Esophagus squamous epithelium (tissue), 5 donors: ENCODE measurements around the gene MBNL1. TPM values are rescaled to one million over a fixed set of nuclear protein-coding genes. Genes with fewer than 3 reads are reported as not detected.
"Not testable (repeated sequence)": the region's sequence is repeated elsewhere in the genome, so short reads cannot be mapped to it uniquely, and the experiment has no call there.

Source experiments
- DNase-seq: peaks from one replicate; lab custom pipeline; 2025; lab: John Stamatoyannopoulos, UW
- H3K27ac ChIP-seq, 4 donors: fragments of 200-600 bp; sonication (generic); one replicate each; pipeline ENCODE4 v1.5.1; 2016 to 2019; ENCODE audit warnings: mild to moderate bottlenecking in 1 of 4
- H3K27me3 ChIP-seq, 4 donors: fragments of 200-600 bp; sonication (generic); 1 replicate in 3 of 4; 2 replicates in 1 of 4; pipeline versions ENCODE4 v1.5.1 to v1.6.0; 2017 to 2021; ENCODE audit warnings: antibody characterized with exemption in 1 of 4
- H3K36me3 ChIP-seq, 3 donors: fragments of 200-600 bp; sonication (generic); one replicate each; pipeline ENCODE4 v1.5.1; 2016 to 2019
- H3K4me1 ChIP-seq, 3 donors: fragments of 200-600 bp; sonication (generic); one replicate each; pipeline ENCODE4 v1.5.1; 2017 to 2019
- H3K4me3 ChIP-seq, 4 donors: fragments of 200-600 bp; sonication (generic); 1 replicate in 3 of 4; 2 replicates in 1 of 4; pipeline ENCODE4 v1.5.1; 2016 to 2019; ENCODE audit warnings: mild to moderate bottlenecking in 2 of 4, moderate library complexity in 1 of 4
- H3K9me3 ChIP-seq, 3 donors: fragments of 200-600 bp; sonication (generic); one replicate each; pipeline ENCODE4 v1.5.1; 2016 to 2019
- POLR2A ChIP-seq, 4 donors: fragments of 450-650 bp; IDR thresholded peaks; one replicate each; pipeline ENCODE4 v1.6.1; 2017; ENCODE audit warnings: antibody characterized with exemption in 4 of 4, mild to moderate bottlenecking in 4 of 4, moderate library complexity in 3 of 4
- WGBS, 2 donors: methylation state at CpG; one replicate each; pipeline ENCODE4 v1.1.5; 2018; 5-methylcytosine and 5-hydroxymethylcytosine counted together
- intact Hi-C: fragments of 100-400 bp; cut with DNase I; formaldehyde crosslinking; loops from one replicate; pipeline ENCODE4 v1.15.0; 2022
- total RNA-seq, 4 donors: library from RNA; depleted of rRNA; stranded (reverse); fragments of >200 nt; gene quantifications; one replicate each; pipeline ENCODE4 v1.1.0, GENCODE V29; 2016
- TF ChIP-seq, protein P1 (sequence below), 6 experiments: fragments of 450-650 bp in 4 of 6; fragments of 200-600 bp in 2 of 6; sonication (generic) in 2 of 6; IDR thresholded peaks; one replicate each; pipeline ENCODE4 v1.5.1; 2016 to 2019; ENCODE audit warnings: antibody characterized with exemption in 6 of 6, mild to moderate bottlenecking in 4 of 6, moderate library complexity in 4 of 6
- donor health status: DM: yes; HTN: yes; CAD: no.

Gene MBNL1
- total RNA-seq, 4 donors from 2014 or later: 94.0 to 318 (median 161) TPM

- Histone ChIP-seq H3K9me3 (no peaks in the 10 kb centered on the region), H3K27me3 (no peaks in the 10 kb centered on the region), H3K4me3 (no peak overlapping the region), H3K36me3 (peaks cover 0 to 26% (median 0%) of the 10 kb centered on the region in 3 donors), H3K27ac (peak overlapping the region in 2 of 4 donors; percentile 38 to 41), H3K4me1 (peaks cover 10 to 87% (median 35%) of the 10 kb centered on the region in 3 donors)
- intact Hi-C loops: no loop called here
- no peak for DNase-seq
- WGBS, 2 donors: 90 to 95% methylated on average over 3 to 4 of the region's 4 CpGs
- TF ChIP-seq, protein P1, sequence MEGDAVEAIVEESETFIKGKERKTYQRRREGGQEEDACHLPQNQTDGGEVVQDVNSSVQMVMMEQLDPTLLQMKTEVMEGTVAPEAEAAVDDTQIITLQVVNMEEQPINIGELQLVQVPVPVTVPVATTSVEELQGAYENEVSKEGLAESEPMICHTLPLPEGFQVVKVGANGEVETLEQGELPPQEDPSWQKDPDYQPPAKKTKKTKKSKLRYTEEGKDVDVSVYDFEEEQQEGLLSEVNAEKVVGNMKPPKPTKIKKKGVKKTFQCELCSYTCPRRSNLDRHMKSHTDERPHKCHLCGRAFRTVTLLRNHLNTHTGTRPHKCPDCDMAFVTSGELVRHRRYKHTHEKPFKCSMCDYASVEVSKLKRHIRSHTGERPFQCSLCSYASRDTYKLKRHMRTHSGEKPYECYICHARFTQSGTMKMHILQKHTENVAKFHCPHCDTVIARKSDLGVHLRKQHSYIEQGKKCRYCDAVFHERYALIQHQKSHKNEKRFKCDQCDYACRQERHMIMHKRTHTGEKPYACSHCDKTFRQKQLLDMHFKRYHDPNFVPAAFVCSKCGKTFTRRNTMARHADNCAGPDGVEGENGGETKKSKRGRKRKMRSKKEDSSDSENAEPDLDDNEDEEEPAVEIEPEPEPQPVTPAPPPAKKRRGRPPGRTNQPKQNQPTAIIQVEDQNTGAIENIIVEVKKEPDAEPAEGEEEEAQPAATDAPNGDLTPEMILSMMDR (IDR thresholded peaks at IDR 0.05): no peak
These were observed 127.0 kb downstream of the MBNL1 start for GRCh38 chr3:152395764-152396163.

DNA sequence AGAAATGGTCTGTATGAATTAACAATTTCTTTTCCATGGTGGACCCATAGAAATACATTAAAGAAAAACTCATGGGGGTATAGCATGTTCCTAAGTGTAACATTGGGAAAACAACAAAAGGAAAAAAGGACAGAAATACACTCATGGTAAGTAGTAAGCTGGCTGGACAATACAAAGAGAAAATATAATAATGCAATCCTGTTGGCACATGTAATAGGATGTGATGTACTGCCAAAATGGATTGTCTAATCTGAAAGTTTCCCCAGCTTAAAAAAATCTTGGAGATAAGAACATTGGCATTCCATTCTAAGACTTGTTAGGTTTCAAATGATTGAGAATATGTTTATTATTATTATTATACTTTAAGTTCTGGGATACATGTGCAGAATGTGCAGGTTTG is 128.1 kb downstream of the MBNL1 start:
- TF ChIP-seq POLR2A (IDR thresholded peaks at IDR 0.05): no peak
- TF ChIP-seq, protein P1 (IDR thresholded peaks at IDR 0.05): no peak
- H3K4me3 ChIP-seq: no peak overlapping the region
- H3K36me3 ChIP-seq: peaks cover 0 to 22% (median 0%) of the 10 kb centered on the region in 3 donors
- peaks cover 10 to 88% (median 26%) of the 10 kb centered on the region in 3 donors for H3K4me1 ChIP-seq
- DNase-seq: no peak
- no peaks in the 10 kb centered on the region for H3K27me3 ChIP-seq
- no peaks in the 10 kb centered on the region for H3K9me3 ChIP-seq
- intact Hi-C loops: no loop called here
- peak overlapping the region in 3 of 4 donors; percentile 38 to 51 (median 49) for H3K27ac ChIP-seq

GRCh38 chr3:152397348-152397747 is 128.6 kb downstream of the MBNL1 start:
- Histone ChIP-seq H3K4me1 (peaks cover 10 to 88% (median 25%) of the 10 kb centered on the region in 3 donors), H3K36me3 (peaks cover 0 to 22% (median 0%) of the 10 kb centered on the region in 3 donors), H3K27ac (peak overlapping the region in 3 of 4 donors; percentile 38 to 51 (median 49))
- 85 to 94% methylated on average over 2 of the region's 2 CpGs for WGBS, 2 donors
- H3K9me3 ChIP-seq, intact Hi-C loops, H3K27me3 ChIP-seq, H3K4me3 ChIP-seq, DNase-seq: not testable (repeated sequence)

DNA sequence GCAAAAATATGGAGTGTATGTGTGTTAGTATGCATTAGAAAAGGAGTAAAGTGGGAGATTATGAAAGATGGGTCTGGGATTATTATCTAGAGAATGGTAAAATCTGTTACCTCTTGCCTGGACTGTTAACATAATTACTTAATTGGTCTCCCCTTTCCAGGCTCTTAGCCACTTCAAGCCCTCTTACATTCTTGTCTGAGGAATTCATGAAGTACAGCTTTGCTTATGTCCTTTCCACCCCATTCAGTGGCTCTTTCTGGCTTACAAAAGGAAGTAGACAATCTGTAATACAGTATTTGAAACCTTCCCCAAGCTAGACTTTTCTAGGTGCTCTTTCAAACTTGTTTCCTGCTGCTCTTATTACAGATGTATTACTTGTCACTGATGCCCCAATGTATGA is 129.8 kb downstream of the MBNL1 start:
- Histone ChIP-seq H3K36me3 (peaks cover 0 to 22% (median 0%) of the 10 kb centered on the region in 3 donors), H3K27ac (peak overlapping the region in 3 of 4 donors; percentile 7 to 47 (median 33)), H3K9me3 (no peaks in the 10 kb centered on the region), H3K4me1 (peaks cover 11 to 88% (median 29%) of the 10 kb centered on the region in 3 donors), H3K27me3 (no peaks in the 10 kb centered on the region), H3K4me3 (no peak overlapping the region)
- intact Hi-C loops: no loop called here
- no peak for TF ChIP-seq POLR2A (IDR thresholded peaks at IDR 0.05)
- TF ChIP-seq, protein P1 (IDR thresholded peaks at IDR 0.05): no peak
- no peak for DNase-seq

GRCh38 chr3:152399374-152399773 is 130.6 kb downstream of the MBNL1 start:
- Histone ChIP-seq H3K27me3 (no peaks in the 10 kb centered on the region), H3K9me3 (no peaks in the 10 kb centered on the region), H3K27ac (peak overlapping the region in 3 of 4 donors; percentile 33 to 47 (median 45)), H3K36me3 (peaks cover 0 to 22% (median 0%) of the 10 kb centered on the region in 3 donors), H3K4me1 (peaks cover 18 to 95% (median 31%) of the 10 kb centered on the region in 3 donors), H3K4me3 (no peak overlapping the region)
- intact Hi-C loops: no loop called here
- TF ChIP-seq POLR2A (IDR thresholded peaks at IDR 0.05): no peak
- TF ChIP-seq, protein P1 (IDR thresholded peaks at IDR 0.05): no peak
- DNase-seq: no peak

DNA sequence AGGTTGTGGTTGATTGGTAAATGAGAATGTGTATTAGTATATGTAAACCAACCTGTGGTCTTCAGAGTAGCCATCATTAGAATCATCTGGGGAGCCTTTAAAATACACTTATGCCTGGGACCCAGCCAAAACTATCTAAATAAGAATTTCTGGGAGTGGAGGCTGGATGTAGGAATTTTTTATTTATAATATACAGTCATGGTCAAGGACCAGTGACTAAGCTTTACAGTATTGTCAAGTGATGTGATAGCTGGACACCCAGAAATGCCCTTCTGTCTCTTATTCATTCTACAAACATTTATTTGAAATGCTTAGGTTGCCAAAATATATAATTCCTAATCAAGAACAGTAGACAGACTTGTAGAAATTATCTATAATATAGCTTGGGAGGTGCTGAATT is 132.2 kb downstream of the MBNL1 start:
- Histone ChIP-seq H3K27ac (no peak overlapping the region), H3K9me3 (no peaks in the 10 kb centered on the region), H3K27me3 (no peaks in the 10 kb centered on the region), H3K4me3 (no peak overlapping the region), H3K36me3 (peaks cover 0 to 10% (median 0%) of the 10 kb centered on the region in 3 donors), H3K4me1 (peaks cover 24 to 95% (median 40%) of the 10 kb centered on the region in 3 donors)
- intact Hi-C loops: no loop called here
- no peak for DNase-seq
- no peak for TF ChIP-seq POLR2A (IDR thresholded peaks at IDR 0.05)
- TF ChIP-seq, protein P1 (IDR thresholded peaks at IDR 0.05): no peak
